NCI-H446 (cell line): Measurements from ENCODE around the gene USP49.
"Not testable (repeated sequence)": the region's sequence is repeated elsewhere in the genome, so short reads cannot be mapped to it uniquely, and the experiment has no call there.

Experiments used
- DNase-seq, 2 experiments: peaks; one replicate each; lab custom pipeline; 2025; lab: John Stamatoyannopoulos, UW

The USP49 gene

DNA sequence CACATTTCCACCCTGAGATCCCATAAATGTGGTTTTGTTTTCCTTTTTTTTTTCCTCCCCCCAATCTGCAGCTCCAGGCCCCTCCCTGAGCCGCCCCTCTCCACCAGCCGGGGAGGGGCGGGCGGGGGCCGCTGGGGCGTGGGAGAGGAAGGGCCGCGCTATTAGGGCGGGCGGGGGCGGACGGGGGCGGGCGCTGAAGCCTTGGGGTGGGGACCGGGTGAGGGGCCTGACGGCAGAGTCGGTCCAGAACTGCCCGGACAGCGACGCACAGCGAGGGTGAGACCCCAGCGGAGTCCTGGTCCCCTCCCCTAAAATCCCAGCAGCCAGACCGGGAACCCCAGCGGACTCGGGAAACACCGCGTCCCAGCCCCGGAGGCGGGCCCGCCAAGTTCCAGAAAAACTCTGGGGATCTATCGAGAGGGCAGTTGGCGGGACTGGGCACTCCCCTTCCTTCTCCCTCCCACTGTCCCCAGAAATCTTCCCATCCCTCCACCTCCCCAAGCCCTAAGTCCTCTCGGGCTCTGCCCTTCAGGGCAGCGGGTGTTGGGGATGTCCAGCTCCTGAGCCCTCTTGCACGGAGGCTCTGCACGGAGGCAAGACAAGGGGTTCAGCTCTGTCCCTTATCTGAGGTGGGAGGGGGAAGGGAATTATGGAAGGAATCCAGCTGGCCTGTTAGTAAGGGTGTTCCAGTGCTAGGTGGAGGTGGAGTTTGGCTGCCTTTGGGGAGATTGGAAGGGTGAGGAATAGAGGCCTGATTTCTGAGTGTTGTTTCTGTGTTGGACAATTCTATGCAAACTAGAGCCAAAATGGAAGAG is 114.4 kb downstream of the USP49 start, which contains the start of gene PRICKLE4:
Gene PRICKLE4, plus strand, starts transcription at position 232 of the 815 bp plus-strand sequence. CDS start 2,692 bp downstream, outside the sequence.
- peak in 1 of 2 experiments; percentile 11 for DNase-seq

- DNase-seq, result peak; percentile 88 to 96
Measured at GRCh38 chr6:41779788-41780550, 115.2 kb downstream of the USP49 start, which contains the start of gene FRS3. Gene FRS3 (minus strand): TSS chr6:41779900. CDS start chr6:41776987, 2,913 bp downstream.

DNA sequence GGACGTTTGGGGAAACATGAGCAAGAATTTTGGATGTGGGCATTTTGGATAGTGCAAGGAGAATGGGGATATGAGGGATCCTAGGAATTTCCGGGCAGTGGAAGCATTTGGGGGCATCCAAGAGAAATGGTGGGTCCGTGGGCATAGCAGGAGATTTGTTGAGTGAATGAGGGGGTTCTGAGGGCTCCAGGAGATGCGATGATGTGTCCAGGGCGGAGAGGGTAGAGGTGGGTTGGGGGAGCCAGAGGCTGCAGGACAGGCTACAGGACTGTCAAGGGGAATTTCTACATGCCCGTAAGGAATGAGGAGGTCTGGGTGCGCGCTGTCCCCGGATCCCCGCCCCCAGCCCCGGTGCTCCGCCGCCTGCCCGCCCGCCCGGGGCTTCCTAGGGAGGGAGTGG is 115.8 kb downstream of the USP49 start:
- DNase-seq, result no peak

- DNase-seq, result no peak
Measured at GRCh38 chr6:41778895-41779294, 116.3 kb downstream of the USP49 start.

- no peak for DNase-seq
Measured at GRCh38 chr6:41777551-41778285, 117.5 kb downstream of the USP49 start.

DNA sequence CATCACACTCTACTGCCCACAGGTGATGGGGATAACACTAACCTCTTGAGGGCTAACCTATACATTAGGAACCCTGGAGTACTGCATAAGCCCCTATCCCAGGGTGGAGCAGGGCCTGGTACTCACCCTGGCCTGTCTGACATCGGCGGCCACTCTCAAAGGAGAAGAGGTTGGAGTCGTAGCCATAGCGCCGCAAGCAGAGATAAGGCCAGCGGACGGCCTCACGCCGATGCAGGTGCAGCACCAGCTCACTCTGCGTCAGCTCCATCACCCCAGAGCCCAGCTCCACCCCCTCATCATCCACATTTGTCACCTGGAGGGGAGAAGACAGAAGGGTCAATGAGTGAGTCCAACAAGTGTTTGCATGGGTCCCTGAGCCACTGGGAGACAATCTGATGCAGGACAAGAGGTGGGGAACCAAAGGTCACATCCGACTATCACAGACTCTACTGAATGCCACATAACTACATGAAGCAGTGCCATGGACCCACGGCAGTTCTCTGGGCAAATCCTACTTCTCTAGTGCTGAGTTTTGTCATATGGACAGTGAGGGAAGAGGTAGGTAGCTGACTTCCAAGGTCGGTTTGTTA is 119.8 kb downstream of the USP49 start:
- no peak for DNase-seq

GRCh38 chr6:41774841-41775240 is 120.3 kb downstream of the USP49 start:
- no peak for DNase-seq

DNA sequence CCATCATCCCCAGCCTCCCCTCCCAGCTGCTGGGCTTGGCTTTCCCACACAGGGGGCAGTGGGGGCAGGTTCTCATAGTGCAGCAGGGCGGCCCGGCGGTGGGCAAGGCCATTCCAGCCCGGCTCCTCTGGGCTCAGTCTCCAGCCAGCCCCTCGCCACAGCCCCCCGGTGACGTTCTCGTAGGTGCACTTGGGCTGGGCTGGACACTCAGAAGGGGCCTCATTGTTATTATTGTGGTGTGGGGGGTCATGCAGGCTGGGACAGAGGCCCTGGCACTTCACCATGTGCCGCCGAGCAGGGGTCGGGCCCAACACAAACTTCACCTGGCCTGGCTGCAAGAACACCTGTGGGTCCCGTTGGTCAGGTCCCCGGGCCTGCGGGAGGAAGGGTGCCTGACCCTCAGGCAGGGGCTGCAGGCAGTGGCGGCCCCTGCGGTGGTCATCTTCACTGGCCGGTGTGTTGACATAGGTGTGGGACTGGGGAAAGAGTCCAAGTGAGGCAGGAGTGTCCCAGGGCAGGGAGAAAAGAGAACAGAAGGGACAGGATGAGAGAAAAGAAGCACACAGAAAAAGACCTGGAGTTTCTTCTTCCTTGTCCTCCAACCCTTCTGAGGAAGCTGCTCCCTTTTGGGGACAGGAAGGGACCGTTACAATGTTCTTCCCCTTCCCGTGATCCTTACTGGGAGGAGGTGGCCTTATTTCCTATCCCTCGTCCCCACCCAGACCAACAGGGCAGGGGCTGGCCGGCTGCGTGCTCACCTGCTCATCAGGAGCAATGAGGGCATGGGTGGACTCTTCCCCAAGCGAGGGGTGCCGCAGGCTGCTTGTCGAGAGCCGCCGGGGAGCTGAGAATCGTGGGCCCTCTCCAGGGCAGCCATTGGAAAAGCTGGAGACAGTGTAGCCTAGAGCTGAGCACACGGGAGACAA is 123.9 kb downstream of the USP49 start:
- DNase-seq, result no peak

- no peak for DNase-seq
Measured at GRCh38 chr6:41770381-41771057, 124.7 kb downstream of the USP49 start.

- DNase-seq, result no peak
Measured at GRCh38 chr6:41769376-41769775, 125.8 kb downstream of the USP49 start.

DNA sequence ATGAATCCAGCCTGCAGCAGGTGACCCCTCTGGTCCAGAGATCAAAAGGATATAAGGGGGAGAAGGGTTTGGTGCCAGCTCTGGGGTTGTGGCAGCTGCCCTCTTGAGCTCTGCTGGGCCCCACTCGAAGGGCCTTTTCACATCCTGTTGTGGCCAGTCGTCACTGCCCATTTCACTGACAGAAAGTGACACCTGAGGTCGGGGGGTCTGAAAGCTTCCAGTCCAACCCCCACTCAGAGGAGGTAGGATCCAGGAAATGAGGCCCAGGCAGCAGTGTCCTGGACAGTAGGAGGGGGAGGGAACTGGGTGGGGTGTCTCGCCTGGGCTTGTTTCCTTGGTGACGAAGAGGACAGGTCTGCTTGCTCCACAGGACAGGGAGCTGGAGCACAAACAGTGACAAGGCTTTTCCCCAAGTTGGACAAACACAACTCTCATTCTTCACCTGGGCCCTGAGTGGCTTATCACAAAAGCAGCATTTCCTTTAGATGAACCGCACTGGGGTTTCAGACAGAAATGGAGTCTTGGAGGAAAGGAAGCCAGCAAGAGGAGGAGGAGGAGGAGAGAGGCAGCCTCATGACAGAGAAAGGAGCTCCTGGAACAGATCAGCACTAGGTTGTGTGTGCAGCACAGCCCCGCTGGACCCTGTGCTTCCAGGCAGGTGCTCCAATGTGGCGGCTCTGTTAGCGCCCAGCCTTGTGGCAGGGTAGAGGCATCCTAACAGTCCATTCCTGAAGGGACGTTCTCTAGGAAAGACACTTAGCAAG is 126.4 kb downstream of the USP49 start:
- no peak for DNase-seq

- DNase-seq, result no peak
Measured at GRCh38 chr6:41767112-41767833, 127.9 kb downstream of the USP49 start.

DNA sequence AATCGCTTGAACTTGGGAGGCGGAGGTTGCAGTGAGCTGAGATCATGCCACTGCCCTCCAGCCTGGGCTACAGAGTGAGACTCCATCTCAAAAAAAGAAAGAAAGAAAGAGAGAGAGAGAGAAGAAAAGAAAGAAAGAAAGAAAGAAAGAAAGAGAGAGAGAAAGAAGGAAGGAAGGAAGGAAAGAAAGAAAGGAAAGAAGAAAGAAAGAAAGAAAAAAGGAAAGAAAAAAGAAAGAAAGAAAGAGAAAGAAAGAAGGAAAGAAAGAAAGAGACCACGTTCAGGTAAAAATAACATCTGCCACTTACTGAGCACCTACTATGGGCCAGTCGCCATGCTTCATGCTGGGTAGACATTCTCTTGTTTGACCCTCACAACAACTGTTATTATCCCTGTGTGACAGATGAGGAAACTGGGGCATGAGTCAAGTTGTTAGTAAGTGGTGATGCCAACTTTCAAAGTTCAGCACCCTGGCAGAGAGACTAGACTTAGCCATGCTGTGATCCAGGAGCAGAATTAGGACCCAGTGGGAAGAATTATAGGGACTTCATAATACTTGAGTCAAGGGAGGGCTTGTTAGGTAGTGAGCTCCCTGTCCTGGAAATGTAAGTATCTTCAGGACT is 129.0 kb downstream of the USP49 start:
- not testable (repeated sequence) for DNase-seq

GRCh38 chr6:41763470-41763869 is 131.7 kb downstream of the USP49 start:
- DNase-seq, result no peak

- no peak for DNase-seq
Measured at GRCh38 chr6:41759905-41760579, 135.1 kb downstream of the USP49 start.

DNA sequence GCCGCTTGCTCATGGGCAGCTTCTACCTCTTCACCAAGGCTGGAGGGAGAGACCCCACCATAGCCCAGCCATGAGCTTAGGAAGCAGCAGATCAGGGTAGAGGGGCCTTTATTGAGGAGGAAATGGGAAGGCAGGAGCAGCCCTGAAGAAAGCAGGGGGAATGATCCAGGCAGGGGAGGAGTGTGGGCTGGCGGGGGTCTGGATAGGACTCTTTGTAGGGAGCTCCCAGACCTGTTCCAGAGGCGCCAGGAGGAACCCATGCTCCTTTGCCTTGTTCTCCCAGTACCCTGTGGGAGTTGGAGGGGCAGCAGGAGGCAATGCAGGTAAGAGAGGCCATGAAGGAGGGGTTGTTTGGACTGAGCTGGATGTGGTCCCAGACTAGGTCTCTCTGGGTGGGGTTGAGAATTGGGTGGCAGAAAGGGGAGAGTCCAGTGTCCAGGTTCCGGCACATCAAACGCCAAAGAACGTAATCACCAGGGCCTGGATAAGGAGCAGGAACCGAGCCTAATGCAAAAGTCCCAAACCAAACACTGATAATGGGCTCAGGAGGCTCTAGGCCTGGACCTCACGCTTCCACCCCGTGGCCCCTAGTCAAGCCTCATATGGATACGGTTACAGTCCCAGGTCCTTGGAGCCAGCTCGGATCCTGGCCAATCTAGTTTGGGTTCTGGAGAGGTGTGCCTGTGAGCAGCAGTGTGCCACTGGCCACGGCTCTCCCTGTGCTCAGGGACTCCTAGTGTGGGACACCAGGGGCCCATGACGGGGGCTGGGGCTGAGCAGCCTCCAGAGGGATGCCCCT is 135.9 kb downstream of the USP49 start:
- no peak for DNase-seq

GRCh38 chr6:41758641-41759035 is 136.5 kb downstream of the USP49 start:
- DNase-seq, result no peak
